Urothelium cell line (cell line): Measurements from ENCODE around the gene E2F1.
A peak's percentile ranks its signal among the peaks of the same experiment; 100 is the strongest.

Experiments used
- DNase-seq: peaks from one replicate; pipeline ENCODE4 v3.0.0; 2011; ENCODE audit warnings: low spot score, mixed read lengths
- FAIRE-seq: peaks from 2 replicates; lab custom pipeline; 2011; peaks lifted over from hg19 to GRCh38; lab: Jason Lieb, UNC

Gene E2F1

GRCh38 chr20:33673114-33673409 lies 13.1 kb downstream of the E2F1 start:
- no peak for FAIRE-seq
- DNase-seq = no peak

GRCh38 chr20:33672426-33673113 lies 13.6 kb downstream of the E2F1 start:
- FAIRE-seq (no peak), DNase-seq (no peak)

GRCh38 chr20:33671573-33672288 lies 14.5 kb downstream of the E2F1 start:
- DNase-seq (no peak), FAIRE-seq (no peak)

- no peak for DNase-seq
- FAIRE-seq = no peak
Observed at GRCh38 chr20:33670715-33671499, 15.3 kb downstream of the E2F1 start.

GRCh38 chr20:33669873-33670640 lies 16.1 kb downstream of the E2F1 start:
- DNase-seq = no peak
- no peak for FAIRE-seq

GRCh38 chr20:33669224-33669623 lies 17.0 kb downstream of the E2F1 start:
- FAIRE-seq (no peak), DNase-seq (no peak)

GRCh38 chr20:33668466-33669155 lies 17.6 kb downstream of the E2F1 start:
- FAIRE-seq (no peak), DNase-seq (no peak)

- DNase-seq (peak; percentile 53), FAIRE-seq (no peak)
Observed at GRCh38 chr20:33667676-33668465, 18.3 kb downstream of the E2F1 start.

GRCh38 chr20:33667245-33667675 lies 18.9 kb downstream of the E2F1 start:
- DNase-seq (no peak), FAIRE-seq (no peak)

- DNase-seq (no peak), FAIRE-seq (no peak)
Observed at GRCh38 chr20:33666293-33667244, 19.6 kb downstream of the E2F1 start, which contains the start of gene ACTL10. ACTL10 (plus strand) TSS chr20:33666943; CDS start chr20:33667498, 555 bp downstream.

- no peak for DNase-seq
- no peak for FAIRE-seq
Observed at GRCh38 chr20:33664762-33665144, 21.4 kb downstream of the E2F1 start.

GRCh38 chr20:33664085-33664761 lies 22.0 kb downstream of the E2F1 start:
- no peak for DNase-seq
- FAIRE-seq = peak; percentile 55

GRCh38 chr20:33663161-33664084 lies 22.8 kb downstream of the E2F1 start:
- no peak for FAIRE-seq
- peak; percentile 96 for DNase-seq

GRCh38 chr20:33662172-33662571 lies 24.0 kb downstream of the E2F1 start, which contains the start of gene C20orf144:
C20orf144 (plus strand) TSS chr20:33662327; CDS start chr20:33662346, 19 bp downstream.
- DNase-seq = no peak
- FAIRE-seq = no peak

GRCh38 chr20:33660685-33661058 lies 25.5 kb downstream of the E2F1 start:
- no peak for FAIRE-seq
- DNase-seq = no peak

GRCh38 chr20:33660035-33660684 lies 26.0 kb downstream of the E2F1 start:
- FAIRE-seq (no peak), DNase-seq (no peak)
